HG03064 (cell line): ENCODE measurements around the gene F2.
A peak's percentile ranks its signal among the peaks of the same experiment; 100 is the strongest.
"Not testable (repeated sequence)": the region's sequence is repeated elsewhere in the genome, so short reads cannot be mapped to it uniquely, and the experiment has no call there.

Source experiments
- ATAC-seq: cut with Tn5 transposase; IDR thresholded peaks from one replicate; pipeline ENCODE4 v1.9.1; 2021; ENCODE audit warnings: low read depth; ENCODE audit not compliant: unreplicated experiment

Gene F2

DNA sequence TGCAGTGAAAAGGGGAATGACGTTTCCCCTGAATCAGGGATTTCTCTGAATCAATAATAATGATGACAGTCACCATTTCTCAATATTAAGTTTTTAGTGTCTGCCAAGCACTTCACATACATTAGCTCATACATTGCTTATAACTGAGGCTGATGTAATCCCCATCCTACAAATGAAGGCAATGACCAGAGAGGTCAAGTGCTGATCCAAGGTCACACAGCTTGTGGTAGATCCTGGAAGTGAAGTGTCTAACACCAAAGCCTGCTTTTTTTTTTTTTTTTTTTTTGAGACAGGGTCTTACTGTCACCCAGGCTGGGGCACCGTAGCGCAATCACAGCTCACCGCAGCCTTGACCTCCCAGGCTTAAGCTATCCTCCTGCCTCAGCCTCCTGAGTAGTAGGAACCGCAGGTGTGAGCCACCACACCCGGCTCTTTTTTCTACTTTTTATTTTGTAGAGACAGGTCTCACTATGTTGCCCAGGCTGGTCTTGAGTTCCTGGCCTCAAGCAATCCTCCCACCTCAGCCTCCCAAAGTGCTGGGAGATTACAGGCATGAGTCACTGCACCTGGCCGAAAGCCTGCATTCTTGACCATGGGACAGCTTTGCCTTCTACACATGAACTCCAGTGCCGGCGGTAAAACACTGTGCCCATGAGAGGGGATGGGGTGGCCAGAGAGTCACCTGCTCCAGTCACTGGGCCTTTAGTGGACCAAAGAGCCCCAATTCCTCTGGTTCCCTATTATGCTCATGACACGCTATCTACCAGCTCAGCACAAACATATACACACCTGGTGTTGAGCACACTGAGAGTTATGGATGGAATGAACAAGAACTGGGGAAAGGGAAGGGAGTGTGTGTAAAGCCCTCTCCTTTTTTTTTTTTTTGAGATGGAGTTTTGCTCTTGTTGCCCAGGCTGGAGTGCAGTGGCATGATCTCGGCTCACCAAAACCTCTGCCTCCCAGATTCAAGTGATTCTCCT, 36.0 kb upstream of the F2 start:
- ATAC-seq = no peak

DNA sequence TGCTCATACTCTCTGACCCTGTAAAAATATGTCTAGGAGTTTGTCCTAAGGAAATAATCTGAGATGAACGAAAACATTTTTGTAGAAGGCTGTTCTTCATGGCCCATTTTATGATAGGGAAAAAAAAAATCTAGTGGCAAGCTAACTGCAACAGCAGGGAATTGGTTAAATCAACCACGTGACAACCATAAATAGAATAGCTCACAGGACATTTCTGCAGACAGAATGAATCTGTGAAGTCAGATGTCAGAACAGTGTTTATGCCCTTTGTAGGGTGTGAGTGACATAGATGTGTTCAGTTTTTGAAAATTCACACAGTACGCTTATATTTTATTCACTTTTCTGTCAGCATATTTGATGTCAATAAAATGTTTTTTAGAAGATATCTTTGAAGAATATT, 34.6 kb upstream of the F2 start:
- no peak for ATAC-seq

DNA sequence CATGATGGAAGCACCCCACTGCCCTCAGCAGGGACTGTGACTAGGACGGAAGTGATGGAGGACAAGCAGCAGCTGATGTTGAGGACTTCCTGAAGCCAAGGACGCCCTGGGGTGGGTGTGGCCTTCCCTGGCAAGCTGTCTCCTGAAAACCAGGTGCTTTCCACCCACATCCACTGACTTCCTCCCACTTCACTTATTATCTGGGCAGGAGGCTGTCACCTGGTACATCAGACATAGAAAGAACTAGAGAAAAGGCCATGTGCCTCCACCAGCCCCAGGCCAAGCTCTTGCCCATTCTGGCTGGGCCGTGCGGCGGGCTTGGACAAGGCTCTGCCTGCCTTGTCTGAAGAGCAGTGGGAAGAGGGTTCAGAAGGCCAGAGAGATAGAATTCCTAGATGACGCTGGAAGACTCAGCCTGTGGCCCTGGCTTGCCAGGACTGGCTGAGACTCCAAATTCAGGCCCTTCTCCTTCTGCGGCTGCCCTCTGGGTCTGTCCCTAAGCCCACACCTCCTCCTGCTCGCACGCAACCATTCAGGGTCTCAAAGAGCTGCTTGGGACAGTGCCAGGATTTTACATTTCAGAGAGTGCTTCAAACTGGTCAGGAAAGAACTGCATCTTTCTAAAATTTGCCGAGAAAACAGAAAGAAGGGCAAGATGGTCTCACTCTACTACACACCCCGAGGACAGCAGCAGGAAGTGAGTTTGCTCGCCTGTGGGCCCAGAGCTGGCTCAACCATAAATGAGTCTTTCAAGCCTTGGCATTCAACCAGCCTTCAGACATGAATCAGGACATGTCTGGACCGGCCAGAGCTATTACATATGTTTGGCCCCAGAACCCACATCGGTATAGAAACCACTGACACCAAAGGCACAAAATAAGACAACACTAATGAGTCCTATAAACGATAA, 31.9 kb upstream of the F2 start:
- ATAC-seq = no peak

DNA sequence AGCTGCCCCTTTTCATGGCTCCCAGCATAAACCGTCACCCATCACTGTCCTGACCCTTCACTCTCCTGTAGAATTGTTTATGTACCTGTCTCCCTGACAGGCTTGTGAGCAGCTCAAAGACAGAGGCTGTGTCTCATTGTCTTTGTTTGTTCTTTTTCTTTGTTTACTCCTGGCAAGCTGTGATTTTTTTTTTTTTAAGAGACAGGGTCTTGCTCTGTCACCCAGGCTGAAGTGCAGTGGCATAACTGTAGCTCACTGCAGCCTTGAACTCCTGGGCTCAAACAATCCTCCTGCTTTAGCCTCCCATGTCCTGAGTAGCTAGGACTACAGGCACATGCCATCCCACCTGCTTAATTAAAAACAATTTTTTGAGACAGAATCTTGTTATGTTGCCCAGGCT, 28.3 kb upstream of the F2 start:
- no peak for ATAC-seq

DNA sequence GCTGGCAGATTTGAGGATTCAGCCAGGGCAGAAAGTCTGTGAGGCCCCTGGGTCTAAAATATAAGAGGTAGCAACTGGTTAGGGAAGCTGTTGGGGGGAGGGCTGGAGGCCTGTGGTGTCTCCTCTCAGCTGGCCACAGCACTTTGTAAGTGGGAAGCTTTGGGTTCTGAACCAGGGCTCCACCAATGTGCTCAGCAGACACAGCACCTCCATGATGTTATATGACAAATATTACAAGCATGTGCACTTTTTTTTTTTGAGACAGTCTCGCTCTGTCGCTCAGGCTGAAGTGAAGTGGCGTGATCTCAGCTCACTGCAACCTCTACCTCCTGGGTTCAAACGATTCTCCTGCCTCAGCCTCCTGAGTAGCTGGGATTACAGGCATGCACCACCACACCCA, 26.6 kb upstream of the F2 start:
- no peak for ATAC-seq

DNA sequence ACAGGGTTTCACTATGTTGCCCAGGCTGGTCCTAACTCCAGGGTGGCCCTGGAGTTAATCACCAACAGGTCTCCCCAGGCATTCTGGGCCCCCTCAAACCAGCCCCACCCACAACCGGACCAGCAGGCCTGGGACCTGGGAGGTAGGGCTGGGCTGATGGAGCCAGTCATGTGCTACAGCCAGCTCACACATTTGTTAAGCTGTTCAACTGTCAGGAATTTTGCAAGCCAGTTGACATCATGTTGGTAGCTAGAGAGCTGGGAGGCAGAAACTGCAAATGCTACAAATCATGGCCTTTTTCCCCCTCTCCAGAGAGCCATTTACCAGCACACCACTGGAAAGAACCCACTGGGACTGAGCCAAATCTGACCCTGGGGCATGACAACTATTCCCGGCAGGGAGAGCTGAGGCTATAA, 25.4 kb upstream of the F2 start:
- ATAC-seq = no peak

DNA sequence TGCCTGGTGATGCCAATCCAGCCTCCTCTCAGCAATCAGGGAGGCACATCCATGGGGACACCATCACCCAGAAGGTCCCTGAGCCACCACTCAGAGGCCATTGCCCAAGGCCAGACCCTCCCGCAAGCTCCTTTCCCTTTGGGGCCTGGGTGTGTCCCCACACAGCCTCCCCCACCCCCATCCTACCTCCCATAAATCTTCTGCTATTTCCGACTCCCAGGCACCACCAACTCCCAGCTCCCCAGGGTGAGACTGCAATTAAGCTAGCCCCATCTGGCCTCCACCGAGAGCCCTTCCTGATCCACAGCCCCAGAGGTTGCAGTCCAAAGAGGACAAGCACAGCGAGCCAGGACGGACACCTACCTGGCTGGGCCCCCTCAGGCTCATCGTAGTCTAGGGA, 24.9 kb upstream of the F2 start:
- no peak for ATAC-seq

DNA sequence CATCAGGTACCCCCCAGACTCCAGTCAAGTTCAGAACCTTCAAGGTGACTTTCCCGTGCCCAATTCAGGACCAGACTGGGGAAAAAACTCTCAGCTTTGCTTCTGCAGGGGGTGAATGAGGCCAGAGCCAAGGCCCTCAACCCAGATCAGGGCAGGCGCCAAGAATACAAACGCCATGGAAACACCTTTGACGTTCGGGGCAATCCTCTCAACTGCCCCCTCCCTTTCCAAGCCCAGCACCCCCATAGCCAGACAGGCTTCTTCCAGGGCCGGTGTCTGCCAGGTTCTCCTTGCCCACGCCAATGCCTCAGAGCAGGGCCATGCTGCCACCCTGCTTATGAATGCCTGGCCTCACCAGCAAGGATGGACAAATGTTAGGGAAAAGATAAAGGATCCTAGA, 24.4 kb upstream of the F2 start:
- ATAC-seq = no peak

DNA sequence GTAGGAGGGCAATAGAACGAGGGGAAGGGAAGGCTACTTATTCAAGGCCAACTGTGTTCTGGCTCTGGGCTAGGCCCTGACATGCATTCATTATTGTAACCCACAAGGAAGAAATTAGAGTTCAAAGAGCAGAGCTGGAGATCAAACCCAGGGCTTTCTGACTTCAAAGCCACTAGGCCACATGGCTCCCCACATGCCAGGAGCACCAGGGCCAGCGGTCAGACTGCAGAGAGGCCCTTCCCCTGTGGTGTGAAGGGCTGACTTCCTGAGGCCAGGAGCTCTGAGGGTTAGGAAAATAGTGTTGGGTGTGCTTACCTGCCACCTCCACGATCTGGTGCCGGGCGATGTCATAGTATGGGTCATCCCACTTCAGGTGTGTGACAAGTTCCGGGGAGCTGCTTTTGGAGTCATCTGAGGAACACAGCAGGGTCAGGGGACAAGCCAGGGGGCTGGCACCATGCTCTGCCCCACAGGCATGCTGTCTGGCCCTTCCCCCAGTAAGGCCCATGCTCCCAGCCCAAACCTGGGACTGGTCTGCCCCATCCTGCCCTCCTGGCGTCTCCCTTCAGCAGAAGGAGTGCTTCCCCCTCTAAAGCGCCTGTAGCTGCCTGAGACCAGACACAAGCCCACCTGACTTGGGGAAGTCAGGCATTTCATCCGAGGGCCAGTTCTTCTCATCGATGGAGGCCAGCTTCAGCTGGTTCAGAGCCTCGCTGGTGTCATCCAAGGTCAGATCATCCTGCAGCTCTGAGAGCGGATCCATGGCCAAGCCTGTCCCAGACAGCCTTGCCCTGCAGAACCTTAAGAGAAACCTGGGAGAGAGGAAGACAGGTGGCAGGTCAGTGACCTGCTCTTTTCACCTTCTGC, 23.4 kb upstream of the F2 start:
- ATAC-seq = no peak

DNA sequence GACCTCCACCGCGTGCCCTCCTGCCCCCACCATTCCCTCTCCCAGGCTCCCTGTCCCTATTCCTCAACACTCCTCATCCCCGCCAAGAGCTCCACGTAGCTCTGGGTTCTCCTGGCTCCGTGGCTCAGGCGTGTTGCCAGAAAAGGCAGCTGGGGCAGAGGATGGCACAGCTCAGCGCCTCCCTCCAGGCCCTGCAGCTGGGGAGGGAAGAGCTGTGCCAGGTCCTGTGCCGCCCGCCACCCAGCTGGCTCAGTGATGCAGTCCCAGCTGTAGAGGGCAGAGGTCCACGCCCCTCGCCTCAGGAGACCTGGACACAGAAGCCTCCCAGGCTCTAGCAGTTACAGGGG, 22.8 kb upstream of the F2 start:
- ATAC-seq = no peak

DNA sequence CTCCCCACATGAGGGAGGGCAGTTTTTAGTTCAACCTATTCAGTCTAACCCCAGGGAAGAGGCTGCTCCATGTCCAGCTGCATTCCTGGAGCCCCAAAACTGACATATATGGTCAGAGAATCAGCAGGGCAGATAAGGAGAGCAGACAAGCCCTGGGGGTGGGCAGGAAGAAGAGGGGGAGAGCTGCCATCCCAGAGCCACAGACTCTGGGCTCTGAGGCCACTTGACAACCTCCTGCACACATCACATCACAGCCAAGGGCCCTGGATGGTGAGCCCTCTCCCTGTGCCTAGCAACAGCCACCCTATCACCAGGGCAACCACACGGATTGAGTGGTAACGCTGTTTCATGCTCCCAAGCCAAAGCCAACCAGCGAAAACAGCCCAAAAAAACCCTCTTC, 21.7 kb upstream of the F2 start:
- ATAC-seq = no peak

DNA sequence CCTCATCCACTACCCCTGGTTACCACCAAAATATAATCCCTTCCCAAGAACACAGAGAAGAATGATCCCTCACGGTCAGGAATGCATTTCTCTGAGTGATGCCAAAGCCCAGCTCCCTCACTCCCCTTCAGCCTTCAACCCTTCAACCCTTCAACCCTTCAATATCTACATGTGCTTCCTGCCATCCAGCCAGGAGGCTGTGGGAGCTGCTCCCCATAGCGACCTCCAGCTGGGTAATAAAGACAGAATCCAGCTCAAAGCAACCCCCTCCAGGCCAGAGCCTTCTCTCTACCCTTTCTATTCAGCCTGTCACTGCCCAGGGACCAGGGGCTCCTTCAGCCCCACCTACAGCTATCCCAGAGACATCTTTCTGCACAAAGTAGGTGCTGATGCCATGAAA, 21.3 kb upstream of the F2 start:
- no peak for ATAC-seq

DNA sequence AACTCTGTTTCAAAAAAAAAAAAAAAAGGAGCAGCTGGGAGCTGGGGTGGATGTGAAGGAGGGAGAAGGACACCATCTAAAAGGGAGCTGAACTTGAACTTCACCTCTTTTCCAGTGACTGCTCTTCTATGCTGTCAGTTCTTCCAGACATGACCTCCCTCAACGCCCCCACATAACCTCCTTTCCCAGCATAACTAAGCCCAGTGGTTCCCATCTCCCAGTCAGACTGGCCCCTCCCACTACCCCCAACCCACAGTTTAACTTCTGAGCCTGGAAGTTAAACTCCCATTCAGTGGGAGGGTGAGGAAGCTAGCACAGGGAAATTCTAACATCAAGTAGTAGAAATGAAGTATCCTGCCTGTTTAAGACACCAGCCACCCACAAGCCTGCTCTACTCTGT, 20.4 kb upstream of the F2 start:
- ATAC-seq = no peak

DNA sequence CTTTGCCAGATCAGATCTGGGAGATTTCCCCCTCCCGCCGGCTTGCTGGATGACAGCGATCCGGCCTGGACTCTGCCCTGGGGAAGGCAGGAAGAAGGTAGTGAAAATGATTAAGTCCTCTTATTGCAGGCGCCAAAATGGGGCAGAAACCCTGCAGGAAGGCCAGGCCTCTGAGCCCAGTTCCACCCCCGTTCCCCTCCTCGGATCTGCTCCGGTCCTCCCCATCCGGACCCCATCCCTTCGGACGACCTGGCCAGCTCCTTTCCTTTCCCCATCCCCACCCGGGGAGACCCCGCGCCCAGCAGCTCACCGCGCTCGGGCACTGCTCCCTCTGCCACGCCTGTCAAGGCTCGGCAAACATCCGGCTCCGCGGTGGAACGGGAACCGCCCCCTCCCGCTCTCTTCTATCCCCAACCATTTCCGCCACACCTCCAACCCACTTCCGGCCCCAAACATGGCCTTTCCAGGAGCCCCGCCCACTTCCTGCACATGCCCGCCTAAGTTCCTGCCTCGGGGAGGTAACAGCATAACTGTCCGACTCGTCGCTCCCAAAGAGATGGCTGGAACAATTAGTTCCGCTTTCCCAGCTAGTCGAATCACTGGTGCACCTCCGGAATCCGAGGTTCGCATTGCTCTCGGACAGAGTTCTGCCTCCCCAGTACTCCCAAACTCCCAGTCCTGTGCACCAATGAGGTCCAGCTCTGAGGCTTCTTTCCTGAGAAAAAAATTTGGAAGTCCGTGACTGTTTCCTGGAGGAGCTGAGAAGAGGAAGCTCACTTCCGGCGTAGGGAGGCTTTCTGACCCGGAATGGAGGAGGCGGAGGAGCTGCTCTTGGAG, 18.6 kb upstream of the F2 start, which contains the start of the genes ARHGAP1 and ZNF408:
Gene ARHGAP1, minus strand, starts transcription at position 379 of the 837 bp plus-strand sequence. CDS start 4,512 bp downstream, outside the sequence.
Gene ZNF408, plus strand, starts transcription at position 791 of the 837 bp plus-strand sequence. Its CDS starts 17 bp downstream, at position 808.
- peak; percentile 89 for ATAC-seq

DNA sequence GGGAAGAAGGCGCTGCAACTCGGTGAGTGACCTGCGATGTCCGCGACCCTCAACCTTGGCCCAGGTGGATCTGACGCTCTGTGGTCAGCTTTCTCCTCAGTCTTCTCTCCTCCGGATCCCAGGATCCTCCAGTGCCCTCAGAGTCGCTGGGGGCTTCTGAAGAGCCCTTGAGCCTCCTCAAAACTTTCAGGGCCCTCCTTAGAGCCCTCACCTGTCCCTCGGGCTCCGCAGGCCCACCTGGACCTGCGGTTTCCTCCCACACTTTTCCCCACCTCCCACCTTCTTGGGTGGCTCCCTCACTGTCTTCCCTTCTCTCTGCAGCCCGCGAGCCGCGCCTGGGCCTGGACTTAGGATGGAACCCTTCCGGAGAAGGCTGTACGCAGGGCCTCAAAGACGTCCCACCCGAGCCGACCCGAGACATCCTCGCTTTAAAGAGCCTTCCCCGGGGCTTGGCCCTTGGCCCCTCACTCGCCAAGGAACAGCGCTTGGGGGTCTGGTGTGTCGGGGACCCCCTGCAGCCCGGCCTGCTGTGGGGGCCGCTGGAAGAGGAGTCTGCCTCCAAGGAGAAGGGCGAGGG, 17.8 kb upstream of the F2 start:
- no peak for ATAC-seq

DNA sequence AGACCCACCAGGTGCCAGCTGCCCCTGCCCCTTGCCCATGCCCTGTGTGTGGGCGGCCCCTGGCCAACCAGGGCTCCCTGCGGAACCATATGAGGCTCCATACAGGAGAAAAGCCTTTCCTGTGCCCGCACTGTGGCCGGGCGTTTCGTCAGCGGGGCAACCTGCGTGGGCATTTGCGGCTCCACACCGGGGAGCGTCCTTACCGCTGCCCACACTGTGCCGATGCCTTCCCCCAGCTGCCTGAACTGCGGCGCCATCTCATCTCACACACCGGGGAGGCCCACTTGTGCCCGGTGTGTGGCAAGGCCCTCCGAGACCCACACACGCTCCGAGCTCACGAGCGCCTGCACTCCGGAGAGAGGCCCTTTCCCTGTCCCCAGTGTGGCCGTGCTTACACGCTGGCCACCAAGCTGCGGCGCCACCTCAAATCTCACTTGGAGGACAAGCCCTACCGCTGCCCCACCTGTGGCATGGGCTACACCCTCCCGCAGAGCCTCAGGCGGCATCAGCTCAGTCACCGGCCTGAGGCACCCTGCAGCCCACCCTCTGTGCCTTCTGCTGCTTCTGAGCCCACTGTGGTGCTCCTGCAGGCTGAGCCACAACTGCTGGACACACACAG, 13.8 kb upstream of the F2 start:
- ATAC-seq = no peak

DNA sequence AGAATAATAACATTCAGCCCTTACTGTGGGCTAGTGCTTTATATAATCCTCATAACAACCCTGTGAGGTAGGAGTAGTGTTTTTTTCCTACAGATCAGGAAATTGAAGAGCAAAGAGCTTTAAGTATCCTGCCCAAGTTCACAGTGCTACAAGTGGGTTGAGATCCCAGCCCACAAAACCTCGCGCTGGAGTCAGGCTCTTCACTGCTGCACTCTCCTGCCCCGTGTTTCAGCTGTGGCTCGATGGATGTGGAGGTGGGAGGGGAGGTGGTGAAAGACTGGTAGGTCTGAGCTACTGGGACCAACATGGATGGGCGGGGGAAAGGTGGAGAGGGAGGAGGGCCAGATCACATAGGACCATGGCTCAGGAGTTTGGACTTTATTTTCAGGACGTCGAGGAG, 12.1 kb upstream of the F2 start:
- no peak for ATAC-seq

DNA sequence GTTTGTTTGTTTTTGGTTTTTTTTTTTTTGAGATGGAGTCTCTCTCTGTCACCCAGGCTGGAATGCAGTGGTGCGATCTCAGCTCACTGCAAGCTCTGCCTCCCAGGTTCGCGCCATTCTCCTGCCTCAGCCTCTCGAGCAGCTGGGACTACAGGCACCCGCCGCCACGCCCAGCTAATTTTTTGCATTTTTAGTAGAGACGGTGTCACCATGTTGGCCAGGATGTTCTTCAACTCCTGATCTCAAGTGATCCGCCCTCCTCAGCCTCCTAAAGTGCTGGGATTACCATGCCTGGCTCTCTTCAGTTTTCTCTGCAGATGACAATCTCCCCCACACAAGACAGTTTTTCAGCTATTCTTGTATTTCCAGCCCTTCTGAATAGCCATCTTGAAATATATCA, 9.7 kb upstream of the F2 start:
- not testable (repeated sequence) for ATAC-seq

DNA sequence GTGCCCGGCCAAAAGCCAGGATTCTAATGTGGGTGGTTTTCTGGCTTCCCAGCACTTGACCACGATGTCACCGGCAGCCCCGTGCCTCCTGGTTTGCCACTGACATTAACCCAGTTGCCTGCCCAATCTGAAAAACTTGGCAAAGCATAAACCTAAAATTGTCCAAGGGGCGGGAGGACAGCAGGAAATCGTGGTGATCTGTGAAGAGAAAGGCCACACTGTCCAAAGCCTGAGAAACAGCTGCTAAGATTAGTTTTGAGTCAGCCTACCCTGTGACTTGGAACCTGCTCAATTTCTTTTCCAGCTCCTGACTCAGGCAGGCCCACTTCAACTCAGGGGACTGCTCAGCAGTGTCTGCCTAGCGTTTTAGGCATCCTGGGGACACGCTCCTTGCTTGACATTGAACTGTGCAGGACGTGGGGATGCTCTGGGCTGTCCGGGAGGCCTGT, 8.2 kb upstream of the F2 start:
- ATAC-seq = no peak
